Right lung (tissue), 5 donors: ENCODE results near the gene FAM83D. TPM values are rescaled to one million over a fixed set of nuclear protein-coding genes. Genes with fewer than 3 reads are reported as not detected.
"Not testable (repeated sequence)": the region's sequence is repeated elsewhere in the genome, so short reads cannot be mapped to it uniquely, and the experiment has no call there.

ENCODE experiments used
- DNase-seq, 2 donors: peaks; one replicate each; pipeline ENCODE4 v3.0.0-alpha.2; 2013
- polyA plus RNA-seq, 5 donors: library from polyadenylated mRNA; unstranded; fragments of 120-200 nt; gene quantifications; one replicate each; pipeline versions ENCODE4 v1.2.1 to v1.2.3, GENCODE V29; 2013; ENCODE audit warnings: inconsistent platforms in 1 of 5, low replicate concordance in 1 of 5; ENCODE audit not compliant: insufficient read length in 5 of 5, insufficient read depth in 1 of 5

Gene FAM83D
- polyA plus RNA-seq, 5 donors = 10.4 to 27.1 (median 14.1) TPM

DNA sequence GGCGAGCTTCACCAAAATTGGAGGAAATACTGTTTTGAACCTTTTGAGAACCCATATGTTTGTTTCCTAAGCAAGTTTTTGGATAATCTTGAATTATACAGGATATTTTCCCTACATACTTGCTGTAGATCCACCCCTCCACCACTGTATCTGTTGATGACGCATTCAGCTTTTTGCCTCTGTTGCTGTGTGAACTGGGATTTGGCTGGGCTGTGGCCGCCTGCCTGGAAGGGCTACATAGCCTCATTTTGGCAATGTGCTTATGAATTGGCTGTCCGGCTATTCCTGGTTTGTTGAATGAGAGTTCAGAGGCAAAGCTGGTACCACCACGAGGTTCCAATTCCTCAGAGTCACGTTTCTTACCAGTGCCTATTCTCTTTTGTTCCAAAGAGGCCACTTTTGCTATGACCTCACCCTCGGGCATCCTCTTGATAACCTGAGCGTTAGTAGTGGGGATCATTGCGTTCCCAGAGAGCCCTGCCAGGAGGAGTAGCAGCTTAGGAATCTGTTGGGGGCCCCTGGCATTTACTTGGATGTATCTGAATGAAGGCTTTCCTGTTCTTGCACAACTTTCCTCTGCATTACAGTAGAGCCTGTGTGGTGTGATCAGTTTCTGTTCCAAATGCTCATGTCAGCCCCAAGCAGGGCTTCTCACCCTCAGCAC is 6.4 kb downstream of the FAM83D start:
- DNase-seq = no peak

DNA sequence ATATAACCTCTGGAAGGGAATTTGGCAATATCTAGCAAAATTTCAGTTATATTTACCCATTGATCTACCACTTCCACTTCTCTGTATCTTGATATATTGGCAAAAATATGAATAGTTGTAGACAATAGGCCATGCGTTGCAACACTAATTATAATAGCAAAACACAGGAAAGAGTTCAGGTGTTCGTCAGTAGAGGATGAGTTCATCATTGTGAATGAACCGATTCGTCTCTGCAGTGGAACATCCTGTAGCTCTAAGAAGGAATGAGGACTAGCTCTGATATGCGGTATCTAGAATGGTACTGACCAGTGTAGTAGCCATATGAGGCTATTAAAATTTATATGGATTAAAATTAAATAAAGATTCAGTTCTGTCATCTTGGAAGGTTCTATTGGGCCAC is 8.3 kb downstream of the FAM83D start:
- no peak for DNase-seq

DNA sequence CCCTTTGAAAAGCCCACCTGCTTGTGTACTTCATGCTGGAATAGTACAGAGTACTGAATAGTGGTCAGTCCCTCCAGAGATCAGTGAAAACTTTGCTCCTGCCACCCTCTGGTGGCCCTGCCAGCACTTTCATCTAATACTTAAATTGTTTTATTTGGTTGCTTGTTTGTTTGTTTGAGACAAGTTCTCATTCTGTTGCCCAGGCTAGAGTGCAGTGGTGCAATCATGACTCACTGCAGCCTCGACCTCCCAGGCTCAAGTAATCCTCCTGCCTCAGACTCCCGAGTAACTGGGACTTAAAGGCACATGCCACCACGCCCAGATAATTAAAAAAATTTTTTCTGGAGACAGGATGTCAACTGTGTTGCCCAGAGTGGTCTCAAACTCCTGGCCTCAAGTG is 9.1 kb downstream of the FAM83D start:
- no peak for DNase-seq

DNA sequence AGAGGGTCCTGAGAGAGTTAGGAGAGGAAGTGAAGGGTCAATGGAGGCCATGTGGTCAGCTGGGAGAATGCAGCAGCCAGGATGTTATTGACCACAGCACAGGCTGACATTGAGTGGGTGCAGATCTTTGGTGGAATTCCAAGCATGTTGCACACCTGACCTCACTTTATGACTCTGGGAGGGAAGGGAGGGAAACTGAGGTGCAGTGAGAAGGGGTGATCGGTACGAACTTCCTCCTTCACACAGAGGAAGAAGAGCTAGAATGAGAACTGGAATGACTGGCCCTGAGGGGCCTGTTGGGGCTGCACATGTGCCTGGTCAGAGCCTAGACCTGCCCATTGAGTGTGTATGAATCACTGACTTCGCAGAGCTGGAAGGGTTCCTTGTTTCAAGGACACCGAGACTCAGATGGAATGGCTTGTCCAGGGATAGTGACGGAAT is 9.8 kb downstream of the FAM83D start:
- DNase-seq = no peak

DNA sequence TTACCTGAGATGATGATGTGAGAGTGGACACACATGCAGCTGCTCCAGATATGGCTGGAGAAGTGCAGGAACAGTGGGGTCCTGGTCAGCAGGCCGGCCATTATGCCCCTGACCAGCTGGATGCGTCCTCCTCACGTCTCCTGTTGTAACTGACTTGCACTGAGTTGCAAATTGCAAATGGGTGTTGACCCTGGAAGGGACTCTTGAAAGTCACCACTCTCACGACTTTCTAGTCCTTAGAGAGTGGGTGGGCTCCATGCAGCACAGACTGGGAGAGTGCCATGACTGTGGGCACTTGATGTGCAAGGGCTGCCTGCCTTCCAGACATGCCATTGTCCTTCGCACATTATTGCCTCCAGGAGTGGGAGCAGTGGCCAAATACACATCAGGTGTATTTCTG is 10.8 kb downstream of the FAM83D start:
- DNase-seq = no peak

DNA sequence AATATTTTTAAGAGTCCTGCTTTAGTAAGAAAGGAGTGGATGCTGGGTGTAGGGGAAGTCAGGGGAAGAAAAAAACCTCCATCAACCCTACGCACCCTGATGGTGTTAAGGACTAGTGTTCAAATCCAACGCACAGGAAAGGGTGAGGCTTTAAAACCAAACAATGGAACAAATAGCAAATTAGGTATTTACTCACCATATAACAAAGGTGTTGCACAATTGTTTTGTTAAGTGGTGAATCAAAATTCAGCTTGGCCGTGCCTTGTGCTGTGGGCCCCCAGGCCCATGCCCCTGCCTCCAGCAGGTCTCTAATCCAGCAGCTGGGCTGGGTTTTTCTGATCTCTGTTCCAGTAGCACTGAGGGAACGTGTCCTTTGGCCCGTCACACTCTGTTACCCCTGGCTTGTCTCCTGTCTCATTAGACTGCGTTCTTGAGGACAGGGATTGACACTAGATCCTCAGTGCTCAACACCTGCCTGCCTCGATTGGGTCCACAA is 11.8 kb downstream of the FAM83D start:
- DNase-seq = no peak

DNA sequence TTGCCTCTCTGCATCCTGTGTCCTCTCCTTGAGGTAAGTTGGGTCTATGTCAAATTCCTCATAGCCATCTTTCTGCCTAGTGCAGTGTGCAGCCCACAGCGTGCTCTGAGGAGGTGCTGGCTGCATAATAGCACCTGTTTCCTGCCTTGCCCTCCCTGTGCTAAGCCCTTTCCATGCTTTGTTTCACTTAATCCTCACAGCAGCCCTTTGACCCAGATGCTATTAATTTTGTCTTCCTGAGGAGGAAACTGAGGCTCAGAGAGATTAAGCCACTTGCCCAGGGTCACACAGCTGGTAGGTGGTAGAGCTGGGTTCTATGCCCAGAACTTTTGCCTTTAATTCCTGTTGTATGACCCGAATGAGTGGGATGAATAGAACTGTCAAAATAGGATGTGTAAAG is 13.5 kb downstream of the FAM83D start:
- DNase-seq = no peak

DNA sequence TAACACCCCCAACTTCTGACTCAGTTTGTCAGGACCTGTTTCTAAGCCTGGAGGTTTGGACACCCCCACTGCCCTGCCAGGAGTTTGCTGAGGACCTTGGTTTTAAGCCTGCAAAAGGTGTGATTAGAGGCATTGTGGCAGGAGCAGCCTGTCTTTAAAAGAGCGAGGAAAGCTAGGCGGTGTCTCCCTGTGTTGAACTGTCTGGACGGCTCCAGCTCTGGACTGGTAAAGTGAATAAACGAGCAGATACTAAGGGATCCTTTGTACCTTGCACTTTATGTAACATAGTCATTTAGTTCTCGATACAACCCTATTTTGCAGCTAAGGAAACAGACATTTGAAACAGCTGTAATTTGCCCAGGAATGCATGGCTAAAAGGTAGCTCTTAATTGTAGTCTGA is 14.4 kb downstream of the FAM83D start:
- DNase-seq = no peak

DNA sequence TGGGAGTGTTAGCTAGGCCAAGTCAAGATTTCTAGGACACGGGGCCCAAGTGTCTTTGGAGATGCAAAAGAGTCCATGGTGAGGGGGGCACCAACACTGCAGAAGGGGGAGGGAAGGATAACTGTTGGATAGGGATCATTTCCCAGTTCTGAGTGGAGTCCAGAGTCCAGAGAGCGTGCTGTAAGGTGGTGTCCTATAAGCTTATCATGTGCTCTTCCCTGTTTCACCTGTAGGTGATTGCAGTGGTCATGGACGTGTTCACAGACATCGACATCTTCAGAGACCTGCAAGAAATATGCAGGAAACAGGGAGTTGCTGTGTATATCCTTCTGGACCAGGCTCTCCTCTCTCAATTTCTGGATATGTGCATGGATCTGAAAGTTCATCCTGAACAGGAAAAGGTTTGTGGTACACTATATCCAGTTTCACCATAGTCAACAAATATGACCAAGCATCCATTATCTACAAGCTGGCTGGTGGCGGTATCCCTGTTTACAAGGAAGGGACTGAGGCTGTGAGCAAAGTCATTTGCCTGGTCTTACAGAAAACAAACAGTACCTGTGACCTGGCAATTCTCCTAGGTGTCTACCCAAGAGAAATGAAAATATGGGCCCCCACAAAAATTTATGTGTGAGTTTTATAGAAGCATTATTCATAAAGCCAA is 15.6 kb downstream of the FAM83D start:
- DNase-seq = no peak

DNA sequence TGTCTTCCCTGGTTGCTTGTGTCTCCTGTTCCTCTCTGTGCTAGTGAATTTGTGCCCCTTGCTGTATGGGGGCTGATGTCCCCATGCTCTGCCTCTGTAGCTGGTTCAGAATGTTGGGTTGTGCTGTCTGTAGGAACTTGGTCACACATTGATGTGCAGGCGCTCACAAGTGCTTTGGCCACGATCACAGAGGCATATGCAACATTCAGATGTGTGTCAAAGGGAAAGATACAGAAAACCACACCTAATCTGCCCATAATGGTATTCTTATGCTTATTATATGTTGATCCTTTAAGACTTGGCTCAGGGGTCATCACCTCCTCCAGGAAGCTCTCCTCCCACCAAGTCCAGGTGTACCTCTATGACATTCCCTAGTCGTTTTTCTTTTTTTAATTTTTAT is 18.8 kb downstream of the FAM83D start:
- no peak for DNase-seq

DNA sequence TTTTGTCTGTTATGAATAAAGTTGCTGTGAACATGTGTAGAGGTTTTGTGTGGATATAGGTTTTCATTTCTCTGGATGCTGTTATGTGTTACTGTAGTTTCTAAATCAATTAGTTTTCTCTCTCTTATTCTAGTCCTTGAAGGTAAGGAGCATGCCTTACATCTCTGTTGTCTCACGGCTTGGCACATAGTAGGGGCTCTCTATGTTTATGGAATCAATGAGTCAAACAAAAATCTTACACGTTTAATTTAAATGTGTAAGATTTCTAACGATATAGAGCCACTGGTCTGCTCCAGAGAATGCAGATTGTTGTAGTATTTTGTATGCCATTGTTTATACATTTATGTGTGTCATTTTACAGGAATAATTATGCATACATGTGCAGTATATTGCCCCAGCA is 20.6 kb downstream of the FAM83D start:
- DNase-seq = no peak

DNA sequence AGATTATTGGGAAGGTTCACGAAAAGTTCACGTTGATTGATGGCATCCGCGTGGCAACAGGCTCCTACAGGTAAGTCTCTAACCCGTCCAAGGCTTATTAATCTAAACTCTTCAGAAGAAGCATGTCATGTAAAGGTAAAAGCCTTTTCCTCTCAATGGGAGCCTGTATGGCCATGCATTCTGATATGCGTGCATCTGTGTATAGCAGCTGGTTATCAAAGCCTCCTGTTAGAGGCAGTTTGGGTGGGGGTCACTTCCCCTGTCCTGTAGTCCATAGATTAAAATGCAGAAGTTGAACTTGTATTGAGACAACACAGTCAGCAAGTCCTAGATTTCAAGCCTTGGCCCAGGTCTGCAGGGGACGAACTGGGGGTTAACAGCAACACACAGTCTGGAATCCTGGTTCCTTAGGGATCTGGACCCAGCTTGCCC is 21.7 kb downstream of the FAM83D start:
- no peak for DNase-seq

DNA sequence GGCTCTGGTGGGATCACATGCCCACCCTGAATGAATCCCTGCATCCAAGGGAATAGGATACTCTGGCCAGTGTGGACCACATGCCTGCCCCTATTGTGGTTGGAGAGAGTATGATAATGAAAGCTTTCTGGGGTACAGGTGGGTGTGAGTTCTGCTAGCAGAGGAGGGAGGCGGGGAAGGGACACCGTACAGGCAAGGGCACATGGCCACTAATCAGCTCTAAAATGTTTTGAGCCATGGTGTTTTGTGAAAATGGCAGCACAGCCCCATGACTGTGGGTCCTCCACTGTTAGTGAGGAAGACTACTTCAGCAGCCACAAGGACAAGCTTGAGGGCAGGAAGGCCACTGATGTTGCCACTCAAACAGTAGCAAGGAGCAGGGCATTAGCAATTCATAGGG is 24.0 kb downstream of the FAM83D start:
- no peak for DNase-seq

DNA sequence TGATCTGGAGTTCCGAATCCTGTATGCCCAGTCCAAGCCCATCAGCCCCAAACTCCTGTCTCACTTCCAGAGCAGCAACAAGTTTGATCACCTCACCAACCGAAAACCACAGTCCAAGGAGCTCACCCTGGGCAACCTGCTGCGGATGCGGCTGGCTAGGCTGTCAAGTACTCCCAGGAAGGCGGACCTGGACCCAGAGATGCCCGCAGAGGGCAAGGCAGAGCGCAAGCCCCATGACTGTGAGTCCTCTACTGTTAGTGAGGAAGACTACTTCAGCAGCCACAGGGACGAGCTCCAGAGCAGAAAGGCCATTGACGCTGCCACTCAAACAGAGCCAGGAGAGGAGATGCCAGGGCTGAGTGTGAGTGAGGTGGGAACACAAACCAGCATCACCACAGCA is 25.4 kb downstream of the FAM83D start:
- no peak for DNase-seq

DNA sequence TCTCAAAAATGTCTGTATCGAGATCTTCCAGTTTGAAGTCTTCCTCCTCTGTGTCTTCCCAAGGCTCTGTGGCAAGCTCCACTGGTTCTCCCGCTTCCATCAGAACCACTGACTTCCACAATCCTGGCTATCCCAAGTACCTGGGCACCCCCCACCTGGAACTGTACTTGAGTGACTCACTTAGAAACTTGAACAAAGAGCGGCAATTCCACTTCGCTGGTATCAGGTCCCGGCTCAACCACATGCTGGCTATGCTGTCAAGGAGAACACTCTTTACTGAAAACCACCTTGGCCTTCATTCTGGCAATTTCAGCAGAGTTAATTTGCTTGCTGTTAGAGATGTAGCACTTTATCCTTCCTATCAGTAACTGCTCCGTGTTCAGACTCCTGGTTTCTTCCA is 25.9 kb downstream of the FAM83D start:
- no peak for DNase-seq

DNA sequence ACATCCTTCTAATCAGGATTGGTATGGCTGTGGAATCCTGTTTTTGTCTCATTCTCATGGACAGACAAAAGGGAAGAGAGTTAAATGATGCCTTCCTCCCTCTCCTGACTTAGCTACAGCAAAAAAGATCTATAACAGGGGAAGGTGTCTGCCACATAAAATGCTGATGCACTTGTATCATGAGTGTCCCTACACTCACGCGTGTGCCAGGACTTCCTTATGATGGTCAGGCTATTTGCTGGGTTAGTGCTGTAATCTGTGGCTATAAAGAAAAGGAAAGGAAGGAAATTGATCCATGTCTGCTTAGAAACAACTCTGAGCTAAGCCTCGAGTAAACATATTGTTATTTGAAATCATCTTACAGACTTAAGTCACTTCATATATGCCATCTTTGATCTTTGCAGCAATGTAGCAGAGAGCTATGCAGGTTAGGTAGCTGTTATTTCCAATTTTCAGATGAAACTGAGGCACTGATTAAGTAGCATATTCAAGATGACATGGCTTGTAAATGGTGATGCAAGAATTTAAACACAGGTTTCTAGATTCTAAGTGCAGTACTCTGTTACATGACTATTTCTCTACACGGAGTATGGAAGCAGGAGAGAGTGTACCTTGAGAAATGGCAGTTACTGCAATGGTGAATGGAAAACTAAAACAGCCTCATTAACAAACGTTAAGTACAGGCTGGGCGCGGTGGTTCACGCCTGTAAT is 27.6 kb downstream of the FAM83D start:
- no peak for DNase-seq

DNA sequence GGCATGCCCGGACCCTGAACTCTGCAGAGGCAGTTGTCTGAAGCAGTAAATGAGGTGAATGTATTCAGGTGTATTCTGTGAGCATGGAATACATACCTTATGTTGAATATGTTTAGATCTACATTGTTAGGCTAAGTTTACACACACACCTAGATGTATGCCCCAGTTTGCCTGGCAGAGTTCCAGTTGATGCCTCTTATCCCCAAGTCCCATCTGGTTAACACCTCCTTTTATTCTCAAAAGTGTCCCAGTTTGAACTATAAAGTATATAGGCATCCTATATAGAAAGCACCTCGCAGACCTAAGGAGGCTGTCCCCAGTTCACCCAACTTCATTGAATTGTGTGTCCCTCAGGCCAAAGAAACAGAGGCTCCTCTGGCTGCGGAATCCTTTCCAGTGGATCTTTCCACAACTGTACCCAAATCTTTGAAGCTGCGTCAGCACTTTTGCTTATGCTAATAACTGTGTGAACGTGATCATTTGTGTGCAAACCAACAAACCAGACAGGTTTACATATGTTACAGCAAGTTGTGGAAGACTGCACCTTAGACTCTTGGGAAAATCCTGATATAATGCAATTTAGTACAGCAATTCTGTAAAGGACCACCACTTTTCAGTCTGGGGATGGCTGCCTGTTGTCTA is 31.1 kb downstream of the FAM83D start:
- DNase-seq = no peak

DNA sequence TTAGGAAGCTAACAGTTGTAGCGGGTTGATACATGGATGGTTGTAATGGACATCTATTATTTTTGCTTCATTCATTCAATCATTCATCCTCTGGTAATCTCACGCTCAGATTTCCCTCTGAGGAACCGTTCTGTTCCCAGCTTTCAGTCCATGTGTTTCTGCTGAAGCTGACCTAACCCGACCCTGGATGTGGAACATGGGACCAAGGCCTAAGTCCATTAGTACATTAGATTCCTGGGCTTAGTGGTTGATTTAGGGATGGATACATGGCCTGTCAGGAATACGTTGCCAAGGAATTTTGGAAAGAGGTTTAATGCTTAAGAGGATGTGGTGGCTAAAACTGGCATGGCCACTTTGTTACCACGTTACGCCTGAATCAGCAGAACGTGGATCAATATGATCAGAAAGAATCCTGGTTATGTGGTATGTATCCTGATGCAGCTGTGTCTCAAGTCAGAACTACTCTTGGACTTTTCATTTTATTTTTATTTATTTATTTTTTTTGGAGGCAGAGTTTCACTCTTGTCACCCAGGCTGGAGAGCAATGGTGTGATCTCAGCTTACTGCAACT is 31.8 kb downstream of the FAM83D start:
- DNase-seq = no peak

DNA sequence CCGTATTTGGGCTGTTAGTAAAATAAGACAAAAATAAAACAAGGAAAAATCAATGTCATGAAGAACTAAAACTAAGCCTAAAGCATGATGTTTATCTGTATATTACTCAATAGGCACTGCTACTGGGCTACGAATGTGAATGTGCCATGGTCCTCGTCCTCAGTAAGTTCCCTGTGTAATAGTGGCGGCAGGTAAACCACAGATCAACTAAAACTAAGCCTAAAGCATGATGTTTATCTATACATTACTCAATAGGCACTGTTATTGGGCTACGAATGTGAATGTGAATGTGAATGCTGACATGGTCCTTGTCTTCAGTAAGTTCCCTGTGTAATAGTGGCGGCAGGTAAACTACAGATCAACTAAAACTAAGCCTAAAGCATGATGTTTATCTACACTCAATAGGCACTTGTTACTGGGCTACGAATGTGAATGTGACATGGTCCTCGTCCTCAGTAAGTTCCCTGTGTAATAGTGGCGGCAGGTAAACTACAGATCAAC is 34.0 kb downstream of the FAM83D start:
- DNase-seq = not testable (repeated sequence)

DNA sequence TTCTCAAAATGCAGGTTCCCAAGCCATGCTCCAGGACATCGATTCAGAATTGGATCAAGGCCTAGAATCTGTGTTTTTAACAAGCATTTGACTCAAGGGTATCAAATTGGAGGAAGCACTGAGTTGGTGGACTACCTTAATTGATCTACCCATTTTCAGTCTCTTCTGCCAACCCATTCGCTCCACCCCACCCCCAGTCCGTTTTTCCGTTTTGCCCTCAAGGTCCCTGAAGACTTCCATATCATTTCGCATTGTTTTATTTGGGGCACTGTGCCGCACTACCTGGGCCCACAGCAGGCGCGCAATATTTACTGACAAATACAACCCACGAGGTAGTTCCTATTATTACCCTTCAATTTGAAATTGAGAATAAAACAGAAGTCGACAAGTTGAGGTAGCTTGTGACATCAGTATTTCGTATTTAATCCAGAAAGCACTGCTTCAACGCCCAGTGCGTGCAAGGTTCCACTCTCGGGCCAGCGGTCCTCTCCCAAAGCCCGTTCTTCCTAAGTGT is 35.4 kb downstream of the FAM83D start:
- no peak for DNase-seq

DNA sequence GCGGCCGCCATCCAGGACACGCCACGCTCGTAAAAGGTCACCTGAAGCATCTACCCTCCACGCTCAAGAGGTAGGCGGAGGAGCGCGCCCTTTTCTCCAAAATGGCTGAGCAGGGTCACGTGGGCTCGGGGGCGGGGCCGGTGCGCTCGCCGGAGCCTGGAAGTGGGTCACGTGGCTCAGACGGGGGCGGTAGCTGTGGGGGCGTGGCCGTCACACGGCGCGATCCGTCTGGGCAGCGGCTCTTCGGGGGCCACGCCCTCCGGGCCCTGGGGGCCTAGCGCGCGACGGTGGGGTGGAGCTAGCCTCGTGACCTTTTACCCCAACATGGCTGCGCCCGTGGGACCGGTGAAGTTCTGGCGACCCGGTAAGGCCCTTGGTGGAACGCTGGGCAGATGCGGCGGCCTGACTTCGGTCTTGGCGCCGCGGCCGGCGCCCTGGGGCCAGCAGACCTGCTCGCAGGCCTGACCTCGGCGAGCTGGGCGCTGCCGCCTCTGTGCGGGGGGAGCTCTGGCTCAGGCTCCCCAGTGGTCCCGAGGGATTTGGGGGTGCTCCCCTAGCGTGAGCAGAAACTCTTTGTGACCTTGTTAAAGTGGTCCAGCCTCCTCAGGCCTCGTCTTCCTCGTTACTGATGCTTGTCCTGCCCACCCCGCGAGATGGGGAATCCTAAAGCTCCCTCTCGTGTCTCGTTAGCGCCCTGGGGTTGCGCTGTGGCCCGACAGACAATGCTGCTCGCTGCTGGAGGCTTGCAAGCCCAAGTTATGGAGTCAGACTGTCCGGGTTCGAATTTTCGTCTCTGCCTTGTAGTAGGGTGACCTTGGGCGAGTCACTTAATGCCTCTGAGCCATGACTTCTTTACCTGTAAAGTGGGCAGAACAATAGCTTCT is 36.1 kb downstream of the FAM83D start, which contains the start of gene DHX35:
Gene DHX35 (plus strand): TSS at position 301 of the 884 bp plus-strand sequence. CDS start 24 bp downstream, at position 325.
- DNase-seq = peak; percentile 98
